GM12878 (cell line): Measurements from ENCODE around the gene NTMT2. TPM values are rescaled to one million over a fixed set of nuclear protein-coding genes. Genes with fewer than 3 reads are reported as not detected.
A peak's percentile ranks its signal among the peaks of the same experiment; 100 is the strongest.

Source experiments
- ATAC-seq: fragments of 200-7000 bp; cut with Tn5 transposase; 3 replicates; pipeline ENCODE4 v1.9.1; 2020; ENCODE audit warnings: mild to moderate bottlenecking, moderate library complexity
- BruUV-seq: library from RNA; stranded (reverse); fragments of 400-500 nt; replicated peaks from 2 replicates; lab custom pipeline; 2021; lab: Mats Ljungman, UMichigan
- CTCF ChIA-PET: fragments of 300-600 bp; sonication (Branson Sonifier 250); formaldehyde crosslinking; extraction: SDS; loops from one replicate; lab custom pipeline; 2021; ENCODE audit warnings: inconsistent platforms; lab: Yijun Ruan, JAX
- POLR2A ChIA-PET: fragments of 350-600 bp; formaldehyde crosslinking; extraction: SDS; loops from one replicate; lab custom pipeline; 2021; ENCODE audit warnings: inconsistent platforms; lab: Charles Lee
- RAD21 ChIA-PET: fragments of 300-600 bp; sonication (Branson Sonifier 250); formaldehyde crosslinking; loops from one replicate; lab custom pipeline; 2023; ENCODE audit warnings: antibody characterized with exemption; ENCODE audit not compliant: unreplicated experiment; lab: Charles Lee
- SMC1A ChIA-PET: fragments of 300-600 bp; sonication (Branson Sonifier 250); formaldehyde crosslinking; loops from one replicate; lab custom pipeline; 2023; ENCODE audit not compliant: unreplicated experiment, uncharacterized antibody; lab: Charles Lee
- DNase-seq: peaks from one replicate; pipeline ENCODE4 v3.0.0-alpha.2; 2011; ENCODE audit warnings: low read depth, low spot score
- FAIRE-seq: peaks from 3 replicates; lab custom pipeline; 2011; peaks lifted over from hg19 to GRCh38; lab: Jason Lieb, UNC
- H2AFZ ChIP-seq: 2 replicates; pipeline ENCODE4 v1.6.0; 2011; ENCODE audit warnings: low read depth, low read length, control low read depth; ENCODE audit not compliant: control insufficient read depth
- H3K27ac ChIP-seq: 2 replicates; pipeline ENCODE4 v1.5.1; 2011; ENCODE audit warnings: control low read depth; ENCODE audit not compliant: control insufficient read depth, insufficient read depth
- H3K27me3 ChIP-seq, 2 experiments: replicated peaks in 1 of 2; 2 replicates each; pipeline versions ENCODE4 v1.6.0 to v1.6.1; 2011; ENCODE audit warnings: low read length in 1 of 2; ENCODE audit not compliant: control insufficient read depth in 2 of 2, insufficient read depth in 2 of 2
- H3K36me3 ChIP-seq, 2 experiments: 2 replicates each; pipeline ENCODE4 v1.5.1; 2011; ENCODE audit warnings: low read length in 1 of 2; ENCODE audit not compliant: control insufficient read depth in 2 of 2, insufficient read depth in 2 of 2
- H3K4me1 ChIP-seq: 2 replicates; pipeline ENCODE4 v1.6.1; 2011; ENCODE audit warnings: mild to moderate bottlenecking, low read length, moderate library complexity, mixed read lengths; ENCODE audit not compliant: control insufficient read depth, insufficient read depth
- H3K4me2 ChIP-seq: 2 replicates; pipeline ENCODE4 v1.6.0; 2011; ENCODE audit warnings: control low read depth; ENCODE audit not compliant: control insufficient read depth, insufficient read depth
- H3K4me3 ChIP-seq: fragments of 200-600 bp; sonication (generic); 2 replicates; pipeline ENCODE4 v1.5.1; 2016
- H3K79me2 ChIP-seq: 2 replicates; pipeline ENCODE4 v1.6.0; 2011; ENCODE audit warnings: low read length; ENCODE audit not compliant: control insufficient read depth, insufficient read depth
- H3K9ac ChIP-seq: 2 replicates; pipeline ENCODE4 v1.8.0; 2011; ENCODE audit warnings: low read length, control low read depth, mixed read lengths; ENCODE audit not compliant: control insufficient read depth, insufficient read depth
- H3K9me3 ChIP-seq: replicated peaks from 3 replicates; pipeline ENCODE4 v1.5.1; 2011; ENCODE audit warnings: mild to moderate bottlenecking, low read length; ENCODE audit not compliant: control insufficient read depth, insufficient read depth
- H4K20me1 ChIP-seq: 2 replicates; pipeline ENCODE4 v1.6.0; 2011; ENCODE audit not compliant: control insufficient read depth, insufficient read depth
- CHD1 ChIP-seq: IDR thresholded peaks from 2 replicates; pipeline ENCODE4 v1.6.1; 2012; ENCODE audit warnings: low read depth, low read length, improper control_type of control experiment
- ESRRA ChIP-seq: IDR thresholded peaks from 2 replicates; pipeline ENCODE4 v1.6.1; 2012; ENCODE audit warnings: mild to moderate bottlenecking, low read length, improper control_type of control experiment
- GABPA ChIP-seq: IDR thresholded peaks from 2 replicates; pipeline ENCODE4 v1.6.1; 2014; ENCODE audit warnings: antibody characterized with exemption, low read depth, mild to moderate bottlenecking, inconsistent platforms
- SPI1 ChIP-seq: IDR thresholded peaks from 2 replicates; pipeline ENCODE4 v1.6.1; 2011; ENCODE audit warnings: low read depth, mild to moderate bottlenecking, low read length, moderate library complexity, borderline replicate concordance; ENCODE audit not compliant: insufficient read depth
- ZBTB33 ChIP-seq: fragments of 450-650 bp; IDR thresholded peaks from 2 replicates; pipeline ENCODE4 v1.6.1; 2017; ENCODE audit warnings: mild to moderate bottlenecking
- ZNF24 ChIP-seq: fragments of 450-650 bp; IDR thresholded peaks from 2 replicates; pipeline ENCODE4 v1.6.1; 2017; ENCODE audit warnings: antibody characterized with exemption, mild to moderate bottlenecking
- WGBS: methylation state at CpG from one replicate; pipeline ENCODE4 v1.1.6; 2016; ENCODE audit warnings: low lambda C conversion rate; ENCODE audit not compliant: insufficient replicate concordance, insufficient coverage; ENCODE audit errors: missing lambda C conversion rate; 5-methylcytosine and 5-hydroxymethylcytosine counted together
- in situ Hi-C: fragments of 300-500 bp; cut with MboI; formaldehyde crosslinking; loops from 9 replicates; pipeline ENCODE4 v1.14.3; 2018; ENCODE audit warnings: mixed read lengths
- intact Hi-C: fragments of 100-400 bp; cut with micrococcal nuclease; formaldehyde crosslinking; loops from one replicate; pipeline ENCODE4 v1.14.2; 2022; ENCODE audit not compliant: unreplicated experiment
- polyA plus RNA-seq, 11 experiments: library from polyadenylated mRNA; depleted of rRNA in 4 of 11; unstranded in 6 of 11; stranded (reverse) in 5 of 11; fragments of >200 nt; fragmentation: Nextera tagmentation in 4 of 11; fragmentation: Illumina TruSeq in 1 of 11; extraction: Ambion mirVana in 4 of 11; extraction: Trizol in 1 of 11; gene quantifications; 1 replicate in 1 of 11; 2 replicates in 10 of 11; pipeline versions ENCODE4 v1.2.1 to v1.2.3, GENCODE V29; 2011 to 2016; ENCODE audit warnings: inconsistent platforms in 2 of 11, missing spikeins in 2 of 11, low read depth in 1 of 11
- total RNA-seq, 4 experiments: library from RNA; depleted of rRNA in 3 of 4; stranded (reverse); fragments of >200 nt in 3 of 4; fragmentation: Illumina TruSeq in 1 of 4; extraction: Trizol in 1 of 4; gene quantifications; 2 replicates each; pipeline versions ENCODE4 v1.2.1 to v1.2.3, GENCODE V29; 2013 to 2021

NTMT2 gene
- total and polyA plus RNA-seq, 10 of the 15 experiments (the other 5 are each of a cell fraction or from before 2014, with no cell fraction given) = not detected

DNA sequence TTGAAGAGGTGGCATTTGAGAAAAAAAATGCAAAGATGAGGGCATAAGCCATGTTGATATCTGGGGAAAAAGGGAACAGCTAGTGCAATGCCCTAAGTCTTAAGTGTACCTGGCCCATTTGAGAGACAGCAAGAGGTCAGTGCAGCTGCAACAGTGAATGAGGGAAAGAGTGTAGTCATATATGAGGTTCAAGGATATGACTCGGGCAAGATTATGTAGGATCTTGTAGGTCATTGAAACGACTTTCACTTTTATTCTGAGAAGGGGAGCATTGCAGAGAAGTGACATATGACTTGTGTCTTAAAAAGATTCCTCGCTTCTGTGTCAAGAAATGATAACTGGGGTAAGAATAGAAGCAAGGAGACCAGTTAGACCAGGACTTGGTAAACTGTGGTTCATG, 31.0 kb downstream of the NTMT2 start (continued):
- TF ChIP-seq ESRRA = no peak
- TF ChIP-seq SPI1 = no peak
- TF ChIP-seq, all 136 proteins: peak for 0

GRCh38 chr1:170182442-170182841, 36.7 kb downstream of the NTMT2 start:
- DNase-seq (no peak), ATAC-seq (no peak), FAIRE-seq (no peak)
- H3K4me1 ChIP-seq = no peaks in the 10 kb centered on the region
- in situ Hi-C loops (no loop called here), intact Hi-C loops (no loop called here)
- no peak overlapping the region for H3K9ac ChIP-seq
- H4K20me1 ChIP-seq = no peaks in the 10 kb centered on the region
- ChIA-PET CTCF (no interaction called here), RAD21 (no interaction called here), POLR2A (no interaction called here), SMC1A (interaction anchor here (1.5 kb wide), 1 partner anchor 20 kb away, joined by 3 read pairs; no protein-coding TSS in a partner anchor)
- BruUV-seq = no TSS peak
- no peaks in the 10 kb centered on the region for H3K9me3 ChIP-seq
- TF ChIP-seq ZNF24 (0 out of 2 replicates have a peak, but pooled peaks have one; percentile 17), ZBTB33 (no peak), CHD1 (no peak), GABPA (no peak)
- H3K27me3 ChIP-seq = no peaks in the 10 kb centered on the region
- H3K79me2 ChIP-seq = no peaks in the 10 kb centered on the region
- H3K36me3 ChIP-seq = no peaks in the 10 kb centered on the region
- no peak overlapping the region for H3K4me2 ChIP-seq
- H3K27ac ChIP-seq = no peak overlapping the region
- H3K4me3 ChIP-seq = no peak overlapping the region
- no peak overlapping the region for H2AFZ ChIP-seq
- WGBS = 3% methylated on average over 2 of the region's 2 CpGs
